GM23248 (cell line): Measurements from ENCODE around the gene CARS1.

Experiments used
- EZH2 ChIP-seq: fragments of 200-600 bp; sonication (generic); IDR thresholded peaks from 2 replicates; pipeline ENCODE4 v1.6.1; 2018; ENCODE audit warnings: antibody characterized with exemption, mild to moderate bottlenecking; ENCODE audit not compliant: insufficient read depth, poor library complexity, severe bottlenecking
- EZH2phosphoT487 ChIP-seq: fragments of 200-600 bp; sonication (generic); IDR thresholded peaks from 2 replicates; pipeline ENCODE4 v1.6.1; 2018; ENCODE audit warnings: antibody characterized with exemption, moderate library complexity, mild to moderate bottlenecking, low read depth; ENCODE audit not compliant: insufficient read depth

GRCh38 chr11:3014057-3014938 lies 42.9 kb downstream of the CARS1 start:
- TF ChIP-seq EZH2 = no peak
- TF ChIP-seq EZH2phosphoT487 = no peak
